ENCODE measurements around the gene WDR54. TPM values are rescaled to one million over a fixed set of nuclear protein-coding genes. Genes with fewer than 3 reads are reported as not detected.

WDR54 gene
- total RNA-seq, 1 donor from 2014 or later: 15.8 TPM

DNA sequence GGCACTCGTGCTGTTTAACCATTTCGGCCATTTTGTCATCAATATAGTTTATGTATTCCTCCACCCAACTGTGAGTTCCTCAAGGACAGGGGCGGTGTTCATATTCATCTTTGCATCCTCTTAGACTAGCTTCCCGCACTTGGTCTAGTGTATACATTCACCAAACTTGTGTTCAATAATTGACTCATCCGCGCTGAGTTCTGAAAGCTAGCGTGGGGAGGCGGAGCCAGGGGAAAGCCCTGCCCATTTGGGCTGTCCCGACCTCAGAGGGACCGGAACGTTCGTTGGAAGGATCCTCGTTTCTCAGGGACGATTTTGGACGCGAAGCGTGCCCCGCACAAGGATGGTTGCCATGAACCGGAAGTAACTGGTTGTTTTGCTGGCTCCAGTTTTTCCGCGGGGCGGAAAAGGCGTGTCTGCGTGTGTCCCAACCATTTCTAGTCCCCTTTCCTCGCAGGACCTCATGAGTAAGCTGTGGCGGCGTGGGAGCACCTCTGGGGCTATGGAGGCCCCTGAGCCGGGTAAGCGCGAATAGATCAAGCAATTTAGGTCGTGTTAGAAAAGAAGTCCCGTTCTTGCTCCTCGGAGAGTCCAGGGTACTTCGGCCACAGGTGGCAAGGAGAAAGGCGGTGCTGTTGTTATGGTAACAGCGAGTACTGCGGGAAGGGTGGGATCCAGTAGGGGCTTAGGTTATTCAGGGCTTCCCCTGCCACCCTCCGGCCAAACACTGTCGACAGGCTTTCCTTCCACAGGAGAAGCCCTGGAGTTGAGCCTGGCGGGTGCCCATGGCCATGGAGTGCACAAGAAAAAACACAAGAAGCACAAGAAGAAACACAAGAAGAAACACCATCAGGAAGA, 33.4 kb downstream of the WDR54 start, which contains the start of gene INO80B:
TSS of gene INO80B (plus strand) at position 434 of the 858 bp plus-strand sequence. CDS start at position 464, 30 bp downstream.
- peak within 1 kb of the TSS; percentile 95 for H3K27ac Mint-ChIP-seq (ENCODE audit: unreplicated experiment)
- H3K4me3 Mint-ChIP-seq (ENCODE audit: unreplicated experiment): peak within 1 kb of the TSS; percentile 99

DNA sequence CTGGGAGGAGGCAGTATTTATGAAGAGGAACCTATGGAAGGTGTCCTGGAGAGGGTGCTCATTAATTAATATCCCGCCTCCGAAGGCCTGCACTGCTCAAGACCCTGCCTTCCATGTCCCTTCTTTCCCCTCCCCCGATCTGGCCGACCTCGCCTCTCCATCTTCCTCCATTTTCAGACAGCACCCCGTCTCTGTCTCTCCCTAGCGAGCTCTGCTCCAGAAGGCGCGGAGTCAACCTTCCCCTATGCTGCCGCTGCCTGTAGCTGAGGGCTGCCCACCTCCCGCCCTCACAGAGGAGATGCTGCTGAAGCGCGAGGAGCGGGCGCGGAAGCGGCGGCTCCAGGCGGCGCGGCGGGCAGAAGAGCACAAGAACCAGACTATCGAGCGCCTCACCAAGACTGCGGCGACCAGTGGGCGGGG, 35.6 kb downstream of the WDR54 start:
- Mint-ChIP-seq H3K4me1 (ENCODE audit: unreplicated experiment) (peaks cover 39% of the 10 kb centered on the region), H3K4me3 (ENCODE audit: unreplicated experiment) (peak overlapping the region; percentile 99), H3K27ac (ENCODE audit: unreplicated experiment) (peak overlapping the region; percentile 97), H3K36me3 (ENCODE audit: unreplicated experiment) (peaks cover 3% of the 10 kb centered on the region), H3K27me3 (ENCODE audit: unreplicated experiment) (peaks cover 11% of the 10 kb centered on the region), H3K9me3 (ENCODE audit: unreplicated experiment) (no peaks in the 10 kb centered on the region)
- DNase-seq (ENCODE audit: extremely low spot score, unreplicated experiment): no peak
- TF ChIP-seq, protein P1, sequence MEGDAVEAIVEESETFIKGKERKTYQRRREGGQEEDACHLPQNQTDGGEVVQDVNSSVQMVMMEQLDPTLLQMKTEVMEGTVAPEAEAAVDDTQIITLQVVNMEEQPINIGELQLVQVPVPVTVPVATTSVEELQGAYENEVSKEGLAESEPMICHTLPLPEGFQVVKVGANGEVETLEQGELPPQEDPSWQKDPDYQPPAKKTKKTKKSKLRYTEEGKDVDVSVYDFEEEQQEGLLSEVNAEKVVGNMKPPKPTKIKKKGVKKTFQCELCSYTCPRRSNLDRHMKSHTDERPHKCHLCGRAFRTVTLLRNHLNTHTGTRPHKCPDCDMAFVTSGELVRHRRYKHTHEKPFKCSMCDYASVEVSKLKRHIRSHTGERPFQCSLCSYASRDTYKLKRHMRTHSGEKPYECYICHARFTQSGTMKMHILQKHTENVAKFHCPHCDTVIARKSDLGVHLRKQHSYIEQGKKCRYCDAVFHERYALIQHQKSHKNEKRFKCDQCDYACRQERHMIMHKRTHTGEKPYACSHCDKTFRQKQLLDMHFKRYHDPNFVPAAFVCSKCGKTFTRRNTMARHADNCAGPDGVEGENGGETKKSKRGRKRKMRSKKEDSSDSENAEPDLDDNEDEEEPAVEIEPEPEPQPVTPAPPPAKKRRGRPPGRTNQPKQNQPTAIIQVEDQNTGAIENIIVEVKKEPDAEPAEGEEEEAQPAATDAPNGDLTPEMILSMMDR (IDR thresholded peaks at IDR 0.05): no peak

More for the DNA sequence above, 33.4 kb downstream of the WDR54 start, which contains the start of gene INO80B:
- Mint-ChIP-seq H3K4me1 (ENCODE audit: unreplicated experiment) (peaks cover 36% of the 10 kb centered on the region), H3K27me3 (ENCODE audit: unreplicated experiment) (peaks cover 19% of the 10 kb centered on the region), H3K36me3 (ENCODE audit: unreplicated experiment) (no peaks in the 10 kb centered on the region), H3K9me3 (ENCODE audit: unreplicated experiment) (no peaks in the 10 kb centered on the region)
- TF ChIP-seq, protein P1 (IDR thresholded peaks at IDR 0.05): no peak
- peak; percentile 98 for DNase-seq (ENCODE audit: extremely low spot score, unreplicated experiment)

DNA sequence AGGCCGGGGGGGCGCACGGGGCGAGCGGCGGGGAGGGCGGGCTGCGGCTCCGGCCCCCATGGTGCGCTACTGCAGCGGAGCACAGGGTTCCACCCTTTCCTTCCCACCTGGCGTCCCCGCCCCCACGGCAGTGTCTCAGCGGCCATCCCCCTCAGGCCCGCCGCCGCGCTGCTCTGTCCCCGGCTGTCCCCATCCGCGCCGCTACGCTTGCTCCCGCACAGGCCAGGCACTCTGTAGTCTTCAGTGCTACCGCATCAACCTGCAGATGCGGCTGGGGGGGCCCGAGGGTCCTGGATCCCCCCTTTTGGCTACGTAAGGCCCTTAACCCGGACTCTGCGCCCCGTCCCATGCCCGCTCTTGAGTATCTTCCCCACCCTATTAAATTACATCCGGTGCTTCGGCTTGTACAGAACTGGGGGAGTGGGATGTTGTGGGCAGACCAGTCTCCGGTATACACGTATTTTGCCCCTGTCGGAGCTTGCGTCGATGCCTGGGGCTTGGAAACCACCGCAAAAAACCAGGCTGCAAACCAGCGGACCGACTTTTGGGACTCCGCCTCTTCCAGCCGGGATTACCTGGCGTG, 36.1 kb downstream of the WDR54 start:
- peak overlapping the region; percentile 99 for H3K4me3 Mint-ChIP-seq (ENCODE audit: unreplicated experiment)
- H3K27me3 Mint-ChIP-seq (ENCODE audit: unreplicated experiment): peaks cover 8% of the 10 kb centered on the region
- TF ChIP-seq, protein P1 (IDR thresholded peaks at IDR 0.05): no peak
- H3K4me1 Mint-ChIP-seq (ENCODE audit: unreplicated experiment): peaks cover 39% of the 10 kb centered on the region
- H3K27ac Mint-ChIP-seq (ENCODE audit: unreplicated experiment): peak overlapping the region; percentile 98
- DNase-seq (ENCODE audit: extremely low spot score, unreplicated experiment): no peak
- H3K36me3 Mint-ChIP-seq (ENCODE audit: unreplicated experiment): peaks cover 5% of the 10 kb centered on the region
- no peaks in the 10 kb centered on the region for H3K9me3 Mint-ChIP-seq (ENCODE audit: unreplicated experiment)

DNA sequence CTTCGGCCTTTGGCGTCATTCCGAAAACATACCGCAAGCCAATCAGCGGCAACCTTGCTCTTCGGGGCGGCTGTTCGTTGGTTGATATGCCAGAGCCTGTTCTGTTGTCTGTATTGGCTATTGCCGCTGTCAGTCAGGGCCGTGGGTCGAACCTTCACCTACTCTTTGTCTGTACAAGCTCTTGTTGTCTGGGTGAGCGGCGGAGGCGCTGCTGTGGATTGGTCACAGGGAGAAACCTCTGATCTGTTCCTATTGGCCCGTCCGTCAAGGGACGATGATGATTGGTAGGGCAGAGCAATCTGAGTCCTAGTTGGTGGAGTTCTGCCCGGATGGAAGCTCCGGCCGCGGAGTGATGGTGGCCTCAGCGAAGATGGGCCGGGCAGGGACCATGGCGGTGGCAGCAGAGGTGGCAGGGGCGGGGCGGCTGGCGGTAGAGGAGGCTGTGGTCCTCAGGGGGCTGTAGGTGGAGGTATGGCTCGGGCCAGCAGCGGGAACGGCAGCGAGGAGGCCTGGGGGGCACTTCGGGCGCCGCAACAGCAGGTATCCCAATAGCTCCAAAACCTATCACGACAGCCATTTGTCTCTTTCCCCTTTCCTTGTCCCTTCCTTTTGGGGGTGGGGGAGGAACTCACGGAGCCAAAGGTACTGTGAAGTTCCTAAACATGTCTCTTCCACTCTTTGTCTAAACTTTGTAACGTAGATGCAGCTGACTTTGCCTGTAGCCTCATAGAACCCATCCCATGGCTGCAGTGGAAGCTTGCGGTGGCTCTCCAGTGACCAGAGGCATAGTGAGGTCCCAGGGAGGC, 36.8 kb downstream of the WDR54 start, which contains the start of gene WBP1:
TSS of gene WBP1 (plus strand) at position 307 of the 806 bp plus-strand sequence. CDS start at position 472, 165 bp downstream.
- Mint-ChIP-seq H3K4me1 (ENCODE audit: unreplicated experiment) (peaks cover 42% of the 10 kb centered on the region), H3K27me3 (ENCODE audit: unreplicated experiment) (peaks cover under 1% of the 10 kb centered on the region), H3K4me3 (ENCODE audit: unreplicated experiment) (peak within 1 kb of the TSS; percentile 99), H3K36me3 (ENCODE audit: unreplicated experiment) (peaks cover 8% of the 10 kb centered on the region), H3K27ac (ENCODE audit: unreplicated experiment) (peak within 1 kb of the TSS; percentile 98), H3K9me3 (ENCODE audit: unreplicated experiment) (no peaks in the 10 kb centered on the region)
- TF ChIP-seq, protein P1 (IDR thresholded peaks at IDR 0.05): no peak
- peak; percentile 100 for DNase-seq (ENCODE audit: extremely low spot score, unreplicated experiment)

Data from osteocyte (in vitro differentiated cells).